HG02678 (cell line): ENCODE data around the gene BCAS3.

Source experiments
- ATAC-seq: cut with Tn5 transposase; IDR thresholded peaks from one replicate; pipeline ENCODE4 v1.9.1; 2021; ENCODE audit warnings: mild to moderate bottlenecking, moderate library complexity; ENCODE audit not compliant: unreplicated experiment

BCAS3 gene

GRCh38 chr17:61177351-61177750 is 499.7 kb downstream of the BCAS3 start:
- no peak for ATAC-seq

GRCh38 chr17:61178284-61178683 is 500.6 kb downstream of the BCAS3 start:
- no peak for ATAC-seq

- no peak for ATAC-seq
Measured at GRCh38 chr17:61179380-61179806, 501.7 kb downstream of the BCAS3 start.

- no peak for ATAC-seq
Measured at GRCh38 chr17:61183793-61184192, 506.1 kb downstream of the BCAS3 start.

GRCh38 chr17:61185385-61185784 is 507.7 kb downstream of the BCAS3 start:
- ATAC-seq = no peak

GRCh38 chr17:61187038-61187437 is 509.4 kb downstream of the BCAS3 start:
- no peak for ATAC-seq

- ATAC-seq = no peak
Measured at GRCh38 chr17:61188081-61188480, 510.4 kb downstream of the BCAS3 start.

GRCh38 chr17:61189968-61190367 is 512.3 kb downstream of the BCAS3 start:
- no peak for ATAC-seq

- ATAC-seq = no peak
Measured at GRCh38 chr17:61196302-61196704, 518.7 kb downstream of the BCAS3 start.

GRCh38 chr17:61196799-61197198 is 519.1 kb downstream of the BCAS3 start:
- no peak for ATAC-seq

GRCh38 chr17:61199431-61200338 is 522.0 kb downstream of the BCAS3 start:
- ATAC-seq = no peak

GRCh38 chr17:61200339-61200715 is 522.7 kb downstream of the BCAS3 start:
- ATAC-seq = no peak

- no peak for ATAC-seq
Measured at GRCh38 chr17:61201211-61201610, 523.6 kb downstream of the BCAS3 start.

- ATAC-seq = no peak
Measured at GRCh38 chr17:61202564-61202963, 524.9 kb downstream of the BCAS3 start.

- no peak for ATAC-seq
Measured at GRCh38 chr17:61203671-61204131, 526.0 kb downstream of the BCAS3 start.

GRCh38 chr17:61204456-61204855 is 526.8 kb downstream of the BCAS3 start:
- ATAC-seq = no peak

- no peak for ATAC-seq
Measured at GRCh38 chr17:61205401-61205800, 527.8 kb downstream of the BCAS3 start.

GRCh38 chr17:61205931-61206330 is 528.3 kb downstream of the BCAS3 start:
- ATAC-seq = no peak

GRCh38 chr17:61206922-61207321 is 529.3 kb downstream of the BCAS3 start:
- ATAC-seq = no peak

GRCh38 chr17:61208301-61209105 is 530.9 kb downstream of the BCAS3 start:
- ATAC-seq = no peak

- no peak for ATAC-seq
Measured at GRCh38 chr17:61209106-61209439, 531.4 kb downstream of the BCAS3 start.

GRCh38 chr17:61209525-61209924 is 531.9 kb downstream of the BCAS3 start:
- no peak for ATAC-seq
